ENCODE measurements around the gene CYP19A1. TPM values are rescaled to one million over a fixed set of nuclear protein-coding genes. Genes with fewer than 3 reads are reported as not detected.
"Not testable (repeated sequence)": the region's sequence is repeated elsewhere in the genome, so short reads cannot be mapped to it uniquely, and the experiment has no call there.

Gene CYP19A1
- total and polyA plus RNA-seq, 4 donors: 0.29 to 1.4 (median 0.84) TPM

GRCh38 chr15:51286816-51287215 lies 51.6 kb downstream of the CYP19A1 start:
- H3K36me3 ChIP-seq (ENCODE audit: control insufficient read depth, insufficient read depth, low read length): no peaks in the 10 kb centered on the region
- no peak overlapping the region for H3K4me3 ChIP-seq (ENCODE audit: low read depth, low read length)
- no peak overlapping the region for H3K27ac ChIP-seq (ENCODE audit: low read depth, low read length)
- DNase-seq (ENCODE audit: low read depth in 4 of 6, low spot score in 6 of 6): no peak
- H3K27me3 ChIP-seq (ENCODE audit: control insufficient read depth, insufficient read depth, low read length): no peaks in the 10 kb centered on the region
- H3K4me1 ChIP-seq (ENCODE audit: control insufficient read depth, insufficient read depth, low read length): no peaks in the 10 kb centered on the region
- no CpG with 5 or more reads among the region's 1 CpG for WGBS (ENCODE audit: insufficient coverage)
- H3K9me3 ChIP-seq (ENCODE audit: control insufficient read depth, insufficient read depth, low read length): no peaks in the 10 kb centered on the region

DNA sequence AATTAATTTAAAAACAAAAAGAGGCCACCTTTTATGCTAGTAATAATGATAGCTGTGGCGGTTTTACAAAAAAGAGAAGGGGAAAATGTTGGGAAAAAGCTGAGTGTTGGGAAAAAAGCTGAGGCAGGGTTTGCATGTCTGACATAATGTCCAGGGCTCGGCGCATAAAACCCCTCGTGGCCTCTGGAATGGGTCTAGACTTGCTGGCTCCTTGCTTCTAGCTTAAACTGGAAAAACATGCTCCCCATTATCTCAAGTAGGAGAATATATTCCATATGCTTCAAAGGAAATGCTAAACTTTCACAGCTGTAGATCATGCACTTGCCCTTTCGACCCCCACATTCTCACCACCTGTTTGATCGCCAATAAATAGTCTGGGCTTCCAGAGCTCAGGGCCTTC lies 53.0 kb downstream of the CYP19A1 start:
- 96% methylated on average over 3 of the region's 6 CpGs for WGBS (ENCODE audit: insufficient coverage)
- H3K27ac ChIP-seq (ENCODE audit: low read depth, low read length): no peak overlapping the region

GRCh38 chr15:51284871-51285270 lies 53.5 kb downstream of the CYP19A1 start:
- no peak for DNase-seq (ENCODE audit: low read depth in 4 of 6, low spot score in 6 of 6)
- Histone ChIP-seq H3K9me3 (ENCODE audit: control insufficient read depth, insufficient read depth, low read length) (no peaks in the 10 kb centered on the region), H3K4me3 (ENCODE audit: low read depth, low read length) (no peak overlapping the region), H3K27me3 (ENCODE audit: control insufficient read depth, insufficient read depth, low read length) (no peaks in the 10 kb centered on the region), H3K36me3 (ENCODE audit: control insufficient read depth, insufficient read depth, low read length) (no peaks in the 10 kb centered on the region), H3K4me1 (ENCODE audit: control insufficient read depth, insufficient read depth, low read length) (no peaks in the 10 kb centered on the region), H3K27ac (ENCODE audit: low read depth, low read length) (no peak overlapping the region)
- 95% methylated on average over 3 of the region's 6 CpGs for WGBS (ENCODE audit: insufficient coverage)

More for the DNA sequence above, 53.0 kb downstream of the CYP19A1 start:
- H3K9me3 ChIP-seq (ENCODE audit: control insufficient read depth, insufficient read depth, low read length): no peaks in the 10 kb centered on the region
- H3K4me3 ChIP-seq (ENCODE audit: low read depth, low read length): no peak overlapping the region
- DNase-seq (ENCODE audit: low read depth in 4 of 6, low spot score in 6 of 6): no peak
- no peaks in the 10 kb centered on the region for H3K4me1 ChIP-seq (ENCODE audit: control insufficient read depth, insufficient read depth, low read length)
- H3K27me3 ChIP-seq (ENCODE audit: control insufficient read depth, insufficient read depth, low read length): no peaks in the 10 kb centered on the region
- H3K36me3 ChIP-seq (ENCODE audit: control insufficient read depth, insufficient read depth, low read length): no peaks in the 10 kb centered on the region

DNA sequence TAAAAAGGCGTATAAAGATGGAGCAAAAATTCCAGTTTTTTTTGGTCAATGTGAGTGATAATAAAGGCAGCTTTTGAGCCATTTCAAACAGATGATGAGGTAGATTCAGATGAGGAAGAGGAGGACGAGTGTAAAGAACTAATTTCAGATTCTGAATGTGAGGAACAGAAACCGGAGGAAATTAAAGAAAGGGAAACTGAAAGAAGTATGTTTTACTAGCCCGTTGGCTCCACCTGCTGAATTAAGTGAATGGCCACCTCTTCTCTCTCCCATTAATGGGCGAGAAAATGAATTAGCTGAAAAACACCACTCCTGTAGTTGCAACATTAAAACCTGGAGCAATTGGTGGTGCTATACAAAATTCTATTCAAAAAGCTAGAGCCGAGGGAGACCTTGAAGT lies 55.4 kb downstream of the CYP19A1 start:
- 92% methylated on average over 2 of the region's 6 CpGs for WGBS (ENCODE audit: insufficient coverage)
- no peaks in the 10 kb centered on the region for H3K27me3 ChIP-seq (ENCODE audit: control insufficient read depth, insufficient read depth, low read length)
- H3K36me3 ChIP-seq (ENCODE audit: control insufficient read depth, insufficient read depth, low read length): no peaks in the 10 kb centered on the region
- H3K4me3 ChIP-seq (ENCODE audit: low read depth, low read length): no peak overlapping the region
- H3K4me1 ChIP-seq (ENCODE audit: control insufficient read depth, insufficient read depth, low read length): no peaks in the 10 kb centered on the region
- H3K9me3 ChIP-seq (ENCODE audit: control insufficient read depth, insufficient read depth, low read length): no peaks in the 10 kb centered on the region
- DNase-seq (ENCODE audit: low read depth in 4 of 6, low spot score in 6 of 6): no peak
- H3K27ac ChIP-seq (ENCODE audit: low read depth, low read length): no peak overlapping the region

DNA sequence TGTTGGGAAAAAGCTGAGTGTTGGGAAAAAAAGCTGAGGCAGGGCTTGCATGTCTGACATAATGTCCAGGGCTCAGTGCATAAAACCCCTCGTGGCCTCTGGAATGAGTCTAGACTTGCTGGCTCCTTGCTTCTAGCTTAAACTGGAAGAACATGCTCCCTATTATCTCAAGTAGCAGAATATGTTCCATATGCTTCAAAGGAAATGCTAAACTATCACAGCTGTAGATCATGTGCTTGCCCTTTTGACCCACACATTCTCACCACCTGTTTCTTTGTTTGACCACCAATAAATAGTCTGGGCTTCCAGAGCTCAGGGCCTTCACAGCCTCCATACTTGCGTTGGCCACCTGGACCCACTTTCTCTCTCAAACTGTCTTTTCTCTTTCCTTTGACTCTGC lies 56.2 kb downstream of the CYP19A1 start:
- not testable (repeated sequence) for H3K27me3 ChIP-seq (ENCODE audit: control insufficient read depth, insufficient read depth, low read length); H3K4me1 ChIP-seq (ENCODE audit: control insufficient read depth, insufficient read depth, low read length); H3K4me3 ChIP-seq (ENCODE audit: low read depth, low read length); H3K9me3 ChIP-seq (ENCODE audit: control insufficient read depth, insufficient read depth, low read length); H3K36me3 ChIP-seq (ENCODE audit: control insufficient read depth, insufficient read depth, low read length); H3K27ac ChIP-seq (ENCODE audit: low read depth, low read length); DNase-seq (ENCODE audit: low read depth in 4 of 6, low spot score in 6 of 6)
- 63% methylated on average over 2 of the region's 2 CpGs for WGBS (ENCODE audit: insufficient coverage)

DNA sequence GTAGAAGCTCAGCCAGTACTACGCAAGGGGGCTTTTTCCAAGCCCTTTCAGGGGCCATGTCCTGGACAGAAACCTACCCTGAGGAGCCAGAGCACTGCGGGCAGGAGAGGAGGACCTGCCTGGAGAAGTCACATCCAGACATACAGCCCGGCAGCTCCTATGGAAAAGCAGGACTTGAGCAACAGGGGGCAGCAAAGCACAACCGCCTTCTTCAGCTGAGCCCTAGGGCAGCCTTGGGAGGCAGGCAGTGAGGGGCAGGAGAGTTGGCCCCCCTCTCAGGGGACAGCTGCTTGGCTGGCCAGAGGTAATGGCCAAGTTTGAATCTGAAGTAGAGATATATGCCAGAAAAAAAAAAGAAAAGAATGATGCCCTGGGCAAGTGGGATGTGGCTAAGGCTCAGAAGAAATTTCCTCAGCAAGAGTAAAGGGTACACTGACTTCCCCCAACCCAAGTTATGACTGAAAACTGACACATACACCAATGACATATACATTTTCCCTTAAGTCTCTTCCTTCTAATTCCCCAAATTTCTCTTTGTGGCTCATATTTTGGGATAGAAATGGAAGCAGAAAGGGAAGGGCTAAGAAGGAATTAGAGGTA lies 56.9 kb downstream of the CYP19A1 start:
- WGBS (ENCODE audit: insufficient coverage): 56% methylated on average over 4 of the region's 4 CpGs
- Histone ChIP-seq H3K9me3 (ENCODE audit: control insufficient read depth, insufficient read depth, low read length) (no peaks in the 10 kb centered on the region), H3K27ac (ENCODE audit: low read depth, low read length) (no peak overlapping the region), H3K36me3 (ENCODE audit: control insufficient read depth, insufficient read depth, low read length) (no peaks in the 10 kb centered on the region), H3K27me3 (ENCODE audit: control insufficient read depth, insufficient read depth, low read length) (no peaks in the 10 kb centered on the region), H3K4me3 (ENCODE audit: low read depth, low read length) (no peak overlapping the region), H3K4me1 (ENCODE audit: control insufficient read depth, insufficient read depth, low read length) (no peaks in the 10 kb centered on the region)
- peak in 2 of 6 donors; percentile 37 to 55 for DNase-seq (ENCODE audit: low read depth in 4 of 6, low spot score in 6 of 6)

DNA sequence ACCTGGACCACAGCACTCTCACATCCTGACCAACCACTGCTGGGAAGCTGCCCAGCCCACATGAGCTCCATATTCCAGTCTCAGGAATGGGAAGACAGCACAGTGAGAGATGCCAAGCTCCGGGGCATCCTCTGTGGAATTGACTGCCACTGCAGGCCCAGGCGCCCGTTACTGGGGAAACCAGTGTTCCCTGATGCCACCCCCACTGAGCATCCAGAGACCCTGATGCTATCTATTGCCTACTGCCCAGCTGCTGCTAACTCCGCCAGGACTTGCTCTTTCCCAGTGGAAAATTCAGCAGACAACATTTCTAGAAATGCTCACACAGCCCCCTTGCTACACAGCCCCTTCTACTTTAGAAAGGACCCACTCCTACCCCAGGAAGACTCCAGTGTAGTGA lies 57.6 kb downstream of the CYP19A1 start:
- no peaks in the 10 kb centered on the region for H3K27me3 ChIP-seq (ENCODE audit: control insufficient read depth, insufficient read depth, low read length)
- no peaks in the 10 kb centered on the region for H3K4me1 ChIP-seq (ENCODE audit: control insufficient read depth, insufficient read depth, low read length)
- WGBS (ENCODE audit: insufficient coverage): 64% methylated on average over 3 of the region's 4 CpGs
- H3K36me3 ChIP-seq (ENCODE audit: control insufficient read depth, insufficient read depth, low read length): no peaks in the 10 kb centered on the region
- no peak for DNase-seq (ENCODE audit: low read depth in 4 of 6, low spot score in 6 of 6)
- H3K27ac ChIP-seq (ENCODE audit: low read depth, low read length): no peak overlapping the region
- H3K4me3 ChIP-seq (ENCODE audit: low read depth, low read length): no peak overlapping the region
- no peaks in the 10 kb centered on the region for H3K9me3 ChIP-seq (ENCODE audit: control insufficient read depth, insufficient read depth, low read length)

GRCh38 chr15:51279391-51279790 lies 59.0 kb downstream of the CYP19A1 start:
- WGBS (ENCODE audit: insufficient coverage): no CpG with 5 or more reads among the region's 1 CpG
- no peaks in the 10 kb centered on the region for H3K9me3 ChIP-seq (ENCODE audit: control insufficient read depth, insufficient read depth, low read length)
- no peak overlapping the region for H3K4me3 ChIP-seq (ENCODE audit: low read depth, low read length)
- no peaks in the 10 kb centered on the region for H3K4me1 ChIP-seq (ENCODE audit: control insufficient read depth, insufficient read depth, low read length)
- no peaks in the 10 kb centered on the region for H3K27me3 ChIP-seq (ENCODE audit: control insufficient read depth, insufficient read depth, low read length)
- H3K36me3 ChIP-seq (ENCODE audit: control insufficient read depth, insufficient read depth, low read length): no peaks in the 10 kb centered on the region
- no peak overlapping the region for H3K27ac ChIP-seq (ENCODE audit: low read depth, low read length)
- DNase-seq (ENCODE audit: low read depth in 4 of 6, low spot score in 6 of 6): no peak

DNA sequence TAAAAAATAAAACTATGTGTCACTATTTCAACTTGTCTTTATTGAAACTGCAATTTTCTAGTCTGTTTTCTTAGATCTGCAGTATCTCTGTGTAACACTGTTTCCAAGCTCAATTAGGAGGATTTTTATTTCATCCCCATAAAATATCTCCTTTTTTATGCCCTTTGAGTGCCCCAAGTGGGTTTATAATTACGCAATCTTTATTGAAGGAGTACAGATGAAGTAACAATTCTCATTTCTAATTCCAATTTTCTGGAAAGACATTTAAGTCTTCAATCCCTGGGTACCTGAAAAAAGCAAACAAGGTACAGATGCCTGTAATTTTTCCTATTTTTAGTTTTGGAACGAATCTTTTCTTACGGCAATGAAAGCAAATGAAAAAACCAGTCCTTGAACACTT lies 61.3 kb downstream of the CYP19A1 start:
- peak in 1 of 6 donors; percentile 72 for DNase-seq (ENCODE audit: low read depth in 4 of 6, low spot score in 6 of 6)
- WGBS (ENCODE audit: insufficient coverage): no CpG with 5 or more reads among the region's 3 CpGs
- Histone ChIP-seq H3K9me3 (ENCODE audit: control insufficient read depth, insufficient read depth, low read length) (no peaks in the 10 kb centered on the region), H3K27me3 (ENCODE audit: control insufficient read depth, insufficient read depth, low read length) (no peaks in the 10 kb centered on the region), H3K4me1 (ENCODE audit: control insufficient read depth, insufficient read depth, low read length) (no peaks in the 10 kb centered on the region), H3K36me3 (ENCODE audit: control insufficient read depth, insufficient read depth, low read length) (no peaks in the 10 kb centered on the region), H3K4me3 (ENCODE audit: low read depth, low read length) (no peak overlapping the region), H3K27ac (ENCODE audit: low read depth, low read length) (no peak overlapping the region)

GRCh38 chr15:51274956-51275355 lies 63.4 kb downstream of the CYP19A1 start:
- no peaks in the 10 kb centered on the region for H3K4me1 ChIP-seq (ENCODE audit: control insufficient read depth, insufficient read depth, low read length)
- no peaks in the 10 kb centered on the region for H3K9me3 ChIP-seq (ENCODE audit: control insufficient read depth, insufficient read depth, low read length)
- H3K27ac ChIP-seq (ENCODE audit: low read depth, low read length): no peak overlapping the region
- no peak for DNase-seq (ENCODE audit: low read depth in 4 of 6, low spot score in 6 of 6)
- H3K27me3 ChIP-seq (ENCODE audit: control insufficient read depth, insufficient read depth, low read length): no peaks in the 10 kb centered on the region
- H3K4me3 ChIP-seq (ENCODE audit: low read depth, low read length): no peak overlapping the region
- no peaks in the 10 kb centered on the region for H3K36me3 ChIP-seq (ENCODE audit: control insufficient read depth, insufficient read depth, low read length)
- 84% methylated on average over 4 of the region's 4 CpGs for WGBS (ENCODE audit: insufficient coverage)

All from spinal cord (tissue), 10 donors.